Glomerular visceral epithelial cell (primary cell): Measurements from ENCODE around the gene ADGRB3.

Experiments
- DNase-seq: peaks from one replicate; pipeline ENCODE4 v3.0.0-alpha.2; 2016; ENCODE audit errors: extremely low spot score

The ADGRB3 gene

DNA sequence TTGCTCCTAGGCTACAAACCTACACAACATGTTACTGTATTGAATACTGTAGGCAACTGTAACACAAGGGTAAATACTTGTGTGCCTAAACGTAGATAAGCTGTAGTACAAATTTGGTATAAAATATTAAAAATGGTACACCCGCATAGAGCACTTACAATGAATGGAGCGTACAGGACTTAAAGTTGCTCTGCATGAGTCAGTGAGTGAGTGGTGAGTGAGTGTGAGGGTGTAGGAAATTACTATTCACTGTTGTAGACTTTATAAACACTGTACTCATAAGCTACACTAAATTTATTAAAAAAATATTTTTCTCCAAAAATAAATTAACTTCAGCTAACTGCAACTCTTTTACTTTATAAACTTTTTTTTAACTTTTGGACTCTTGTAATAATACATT, 391.6 kb downstream of the ADGRB3 start:
- no peak for DNase-seq

DNA sequence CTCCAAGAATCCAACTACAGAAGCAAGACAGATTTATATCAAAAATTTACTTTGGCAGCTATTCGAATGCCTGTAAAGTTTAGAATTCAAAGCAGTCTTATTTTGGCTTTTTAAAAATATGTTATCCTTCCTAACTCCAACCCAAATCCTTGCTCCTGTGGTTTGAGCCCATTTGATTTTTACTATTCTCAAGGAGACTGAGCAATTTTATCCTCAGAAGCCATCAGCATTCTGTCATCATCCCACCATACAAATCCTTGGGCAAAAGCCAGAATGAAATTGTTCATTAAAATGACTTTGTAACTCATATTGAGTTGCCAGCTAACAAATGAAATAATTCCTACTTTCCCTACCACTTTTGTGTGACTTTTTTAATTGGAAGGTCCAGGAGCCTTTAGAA, 392.8 kb downstream of the ADGRB3 start:
- no peak for DNase-seq

DNA sequence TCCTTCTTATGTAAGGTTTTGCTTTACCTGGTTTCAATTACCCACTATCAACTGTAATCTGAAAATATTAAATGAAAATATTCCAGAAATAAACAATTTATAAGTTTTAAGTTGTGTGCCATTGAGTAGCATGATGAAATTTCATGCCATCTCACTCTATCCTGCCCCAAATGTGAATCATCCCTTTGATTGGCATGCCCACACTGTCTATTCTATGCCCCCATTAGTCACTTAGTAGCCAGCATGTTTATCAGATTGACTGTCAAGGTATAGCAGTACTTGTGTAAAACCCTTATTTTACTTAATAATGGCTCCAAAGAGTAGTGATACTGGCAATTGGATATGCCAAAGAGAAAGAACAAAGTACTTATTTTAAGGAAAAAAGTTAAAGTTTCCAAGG, 403.8 kb downstream of the ADGRB3 start:
- DNase-seq, result no peak

DNA sequence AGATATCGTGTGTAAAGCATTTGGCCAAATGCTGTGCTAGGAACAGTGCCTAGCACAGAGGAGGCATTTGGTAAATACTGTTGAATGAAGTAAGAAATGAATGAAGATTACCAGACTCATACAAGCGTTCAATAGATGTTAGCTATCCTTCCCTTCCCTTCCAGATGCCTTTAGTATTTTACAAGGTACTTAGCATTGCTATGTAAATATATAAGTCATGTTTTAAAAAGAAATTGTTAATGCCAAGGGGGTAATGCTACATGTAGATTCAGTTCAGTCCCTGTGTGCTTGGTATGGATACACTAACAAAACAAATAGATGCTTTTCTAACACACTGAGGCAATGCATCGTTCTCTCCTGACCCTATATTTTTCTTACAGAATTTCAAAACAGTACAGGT, 407.2 kb downstream of the ADGRB3 start:
- DNase-seq, result no peak

DNA sequence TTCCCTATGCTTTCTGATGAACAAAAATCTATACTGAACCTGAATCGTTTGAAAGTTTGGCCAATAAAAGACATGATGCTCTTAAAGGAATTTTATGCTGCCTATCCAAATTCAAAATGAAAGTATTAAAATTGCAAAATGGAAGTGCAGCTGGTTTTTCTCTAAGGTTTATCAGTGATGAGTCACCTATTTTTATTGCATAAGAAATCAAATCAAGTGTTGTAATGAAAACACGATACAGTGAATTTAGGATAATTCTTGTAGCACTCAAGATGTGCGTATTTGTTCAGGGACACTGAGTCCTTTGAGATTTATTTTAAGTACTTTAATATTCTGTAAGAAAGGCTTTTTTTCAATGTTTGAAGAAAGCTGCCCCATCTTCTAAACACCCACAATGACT, 409.5 kb downstream of the ADGRB3 start:
- DNase-seq, result no peak

DNA sequence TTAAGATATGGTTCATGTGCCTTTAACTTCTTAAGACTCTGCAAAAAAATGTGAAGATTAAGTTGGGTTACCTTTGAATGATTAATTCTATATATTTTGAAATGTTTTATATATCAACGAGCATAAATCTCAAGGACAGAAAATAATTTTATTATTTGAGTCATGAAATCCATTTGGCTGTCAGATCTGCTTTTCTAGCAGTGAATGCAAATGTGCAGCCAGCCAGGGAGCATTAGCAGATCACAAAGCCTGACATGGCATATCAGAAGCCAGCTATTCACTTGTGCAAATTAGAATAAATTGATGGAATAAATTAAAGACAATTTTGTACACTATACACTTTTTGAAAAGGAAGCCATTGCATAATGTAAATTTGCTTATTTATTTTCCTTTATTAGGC, 424.3 kb downstream of the ADGRB3 start:
- no peak for DNase-seq

DNA sequence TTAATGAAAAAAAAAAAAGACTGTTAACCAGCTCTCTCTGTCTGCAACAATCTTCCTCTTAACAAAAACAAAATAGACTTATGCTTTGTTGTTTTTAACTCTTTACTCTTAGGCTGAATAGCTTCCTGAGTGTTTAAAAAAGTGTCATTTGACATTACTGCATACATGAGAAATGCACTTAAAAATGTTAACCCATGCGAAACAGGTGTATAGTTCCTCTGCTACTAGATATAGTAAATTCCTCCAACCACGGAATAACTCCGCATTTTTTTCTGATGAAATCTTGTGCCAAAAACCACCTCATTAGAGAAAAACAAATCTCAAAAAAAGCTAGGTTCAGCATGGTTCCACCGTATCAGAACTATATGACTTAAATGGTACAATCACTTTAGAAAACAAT, 426.0 kb downstream of the ADGRB3 start:
- peak; percentile 83 for DNase-seq

DNA sequence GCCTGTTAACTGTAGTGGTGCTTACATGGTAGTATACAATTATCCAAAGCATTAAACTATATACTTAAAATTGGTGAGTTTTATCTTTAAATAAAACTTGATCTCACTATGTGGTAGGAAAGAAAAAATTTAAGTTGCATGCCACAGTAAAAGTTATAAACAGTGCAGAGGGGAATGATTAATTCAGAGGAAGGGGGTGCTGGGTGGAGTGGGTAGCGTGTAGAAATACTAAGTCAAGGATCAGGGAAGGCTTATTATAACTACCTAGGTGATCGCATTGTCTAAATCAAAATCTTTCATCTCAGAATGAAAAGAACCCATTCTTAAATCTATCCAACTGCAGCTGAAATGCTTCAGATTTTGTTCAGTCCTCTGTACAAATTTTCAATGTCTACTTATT, 428.3 kb downstream of the ADGRB3 start:
- DNase-seq, result peak; percentile 64

DNA sequence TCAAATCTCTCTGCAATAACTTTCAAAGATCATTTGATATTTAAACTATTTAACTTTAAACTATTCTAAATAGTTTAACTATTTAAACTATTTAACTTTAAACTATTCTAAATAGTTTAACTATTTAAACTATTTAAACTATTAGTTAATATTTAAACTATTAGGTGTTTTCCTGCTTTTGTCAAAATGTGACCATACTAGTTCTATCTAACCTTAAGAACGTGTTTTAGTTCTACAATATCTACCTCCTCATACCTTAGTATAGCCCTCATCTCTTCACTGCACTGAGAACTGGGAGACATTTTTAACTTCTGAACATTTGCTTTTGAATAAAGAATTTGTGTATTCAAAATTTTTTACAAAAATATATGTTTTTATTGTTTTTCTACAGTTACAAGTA, 429.1 kb downstream of the ADGRB3 start:
- peak; percentile 60 for DNase-seq

DNA sequence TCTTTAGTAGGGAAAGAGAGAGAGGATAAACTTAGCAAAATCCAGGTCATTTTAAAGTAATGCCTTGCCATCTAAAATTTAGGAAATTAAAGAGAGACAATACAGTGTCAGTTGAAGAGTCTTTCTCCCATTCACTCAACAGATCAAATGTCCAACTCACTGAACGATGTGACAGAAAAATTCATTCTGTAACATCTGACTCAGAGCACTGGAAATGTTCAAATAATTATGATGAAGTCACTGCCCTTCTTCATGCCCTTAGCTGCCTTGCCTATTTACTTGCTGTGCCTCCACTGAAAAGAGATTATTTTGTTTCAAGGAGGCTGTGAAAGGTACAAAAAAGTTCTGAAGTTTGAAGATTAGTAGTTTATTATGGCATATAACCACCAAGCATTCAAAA, 434.8 kb downstream of the ADGRB3 start:
- DNase-seq, result peak; percentile 35

DNA sequence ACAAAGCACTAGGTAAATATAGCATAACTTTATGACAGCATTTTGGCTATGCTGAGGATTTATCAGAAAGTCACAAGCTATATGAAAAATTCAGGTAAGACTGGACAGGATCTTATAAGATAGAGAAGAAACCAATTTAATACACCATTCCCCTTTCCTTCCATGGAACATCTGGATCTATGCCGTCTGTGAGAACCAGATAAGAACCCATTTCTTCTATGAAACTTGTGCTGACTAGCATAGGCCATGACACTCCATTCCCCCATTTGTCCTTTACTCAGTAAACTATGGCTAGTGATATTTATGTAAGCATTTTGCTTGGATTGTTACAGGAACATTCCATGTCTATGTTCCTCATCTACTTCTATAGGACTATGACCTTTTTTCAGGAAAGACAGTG, 437.7 kb downstream of the ADGRB3 start:
- DNase-seq, result no peak

DNA sequence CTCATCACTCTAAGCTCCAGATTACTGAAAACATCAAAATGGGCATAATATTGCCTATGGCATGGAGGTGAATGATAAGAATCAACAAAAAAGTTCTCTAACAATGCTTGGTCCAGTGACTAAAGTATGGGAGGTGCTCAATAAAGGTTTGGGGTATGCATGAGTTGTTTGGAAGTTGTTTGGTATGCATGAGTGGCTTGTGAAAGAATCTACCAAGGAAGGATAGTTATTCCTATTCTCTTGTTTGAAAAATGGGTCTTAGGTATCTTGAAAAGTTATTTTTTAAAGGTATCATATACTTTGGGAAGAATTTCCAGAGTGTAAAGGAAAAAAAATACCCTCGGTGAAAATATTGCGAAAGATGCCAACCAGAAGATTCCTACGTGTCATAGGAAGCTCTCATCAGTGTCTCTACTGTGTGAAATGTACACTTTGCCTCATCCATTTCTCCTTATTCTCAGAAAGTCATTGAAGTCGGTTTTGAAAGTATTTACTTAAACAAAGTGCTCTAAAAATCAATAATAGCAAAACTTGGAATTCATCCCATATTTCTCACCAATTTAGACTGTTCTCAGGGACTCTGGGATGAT, 449.8 kb downstream of the ADGRB3 start:
- DNase-seq, result peak; percentile 41

DNA sequence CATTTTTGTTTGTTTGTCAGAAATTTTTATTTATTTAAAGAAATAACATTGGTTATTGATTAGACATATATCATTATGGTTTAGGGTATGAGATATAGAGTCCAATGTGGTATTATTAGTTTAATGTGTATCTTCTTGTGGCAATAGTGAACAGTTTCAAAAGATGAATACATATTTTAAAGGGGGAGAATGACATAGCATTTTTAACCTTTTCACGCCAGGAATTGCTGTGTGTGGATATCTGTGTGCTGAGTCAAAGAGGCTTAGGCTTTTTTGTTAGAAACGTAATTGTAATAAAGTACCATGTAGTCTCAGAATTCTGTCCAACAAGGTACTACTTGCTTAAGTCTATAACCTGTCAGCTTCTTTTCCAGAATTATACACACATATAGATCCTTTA, 451.6 kb downstream of the ADGRB3 start:
- DNase-seq, result peak; percentile 14

DNA sequence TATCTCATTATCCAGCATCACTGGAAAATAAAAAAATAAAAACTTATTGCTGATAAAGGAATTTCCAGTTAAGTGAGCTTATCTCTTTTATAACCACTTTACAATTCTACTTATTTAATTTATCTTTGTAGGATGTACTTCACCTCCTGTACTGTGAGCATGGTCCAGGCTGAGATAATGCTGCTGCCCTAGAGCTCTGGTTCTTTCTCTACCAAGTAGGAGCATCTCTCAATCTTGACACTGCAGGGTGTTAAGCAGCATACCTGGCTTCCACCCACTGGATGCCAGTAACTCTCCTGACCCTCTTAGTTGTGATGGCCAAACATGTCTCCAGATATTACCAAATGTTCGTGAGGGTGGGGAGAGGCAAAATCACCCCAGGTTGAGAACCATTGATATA, 454.5 kb downstream of the ADGRB3 start:
- DNase-seq, result no peak

DNA sequence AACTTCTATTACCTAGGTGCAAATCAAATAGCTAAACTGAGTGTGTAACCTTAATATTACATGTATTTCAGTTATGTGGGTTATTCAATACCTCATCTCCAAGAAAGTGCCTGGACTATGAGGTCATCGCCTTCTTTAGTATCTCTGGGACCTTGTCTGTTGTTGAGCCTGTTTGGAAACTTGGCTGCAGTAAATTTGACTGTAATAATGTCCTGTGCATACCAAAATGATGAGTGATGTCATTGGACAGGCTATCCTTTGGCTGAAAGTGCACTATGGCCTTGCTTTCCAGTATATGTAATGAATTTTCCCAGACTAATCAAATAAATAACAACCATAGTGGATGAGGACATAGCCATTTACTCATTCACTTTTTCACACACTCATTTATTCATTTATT, 455.1 kb downstream of the ADGRB3 start:
- DNase-seq, result peak; percentile 93

DNA sequence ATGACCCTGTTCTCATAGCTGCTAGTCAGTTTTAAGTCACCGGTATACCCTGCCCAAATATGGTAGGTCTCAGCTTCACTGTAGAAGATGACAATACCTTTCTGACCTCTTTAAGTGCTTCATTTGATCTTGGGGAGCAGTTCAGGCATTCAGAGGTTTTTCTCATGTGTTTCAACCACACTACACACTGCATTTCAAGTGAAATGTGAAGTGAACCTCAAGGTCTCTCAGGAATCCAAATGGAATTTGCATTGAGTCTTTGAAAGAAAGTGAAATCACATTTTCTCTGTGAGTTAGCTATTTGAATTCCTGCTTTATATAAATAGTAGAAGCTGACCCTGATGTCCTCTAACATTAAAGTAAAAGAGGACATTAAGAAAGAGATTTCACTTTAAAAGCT, 461.6 kb downstream of the ADGRB3 start:
- peak; percentile 65 for DNase-seq

DNA sequence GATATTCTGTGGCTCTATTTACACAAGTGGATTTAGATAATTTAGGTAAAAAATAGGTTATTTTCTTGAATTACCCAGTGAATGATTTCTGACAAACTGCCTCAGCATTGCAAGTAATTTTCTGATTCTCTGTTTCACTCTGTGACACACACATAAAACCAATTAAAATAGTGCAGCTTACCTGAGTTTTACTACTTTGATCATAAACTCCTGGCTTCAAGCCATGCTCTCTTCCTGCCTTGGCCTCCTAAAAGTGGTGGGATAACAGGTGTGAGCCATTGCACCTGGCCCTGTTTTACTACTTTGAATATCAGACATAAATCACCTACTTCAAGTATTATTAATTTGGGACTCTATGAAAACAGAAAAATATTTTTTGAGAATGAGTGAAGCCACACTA, 462.9 kb downstream of the ADGRB3 start:
- no peak for DNase-seq

DNA sequence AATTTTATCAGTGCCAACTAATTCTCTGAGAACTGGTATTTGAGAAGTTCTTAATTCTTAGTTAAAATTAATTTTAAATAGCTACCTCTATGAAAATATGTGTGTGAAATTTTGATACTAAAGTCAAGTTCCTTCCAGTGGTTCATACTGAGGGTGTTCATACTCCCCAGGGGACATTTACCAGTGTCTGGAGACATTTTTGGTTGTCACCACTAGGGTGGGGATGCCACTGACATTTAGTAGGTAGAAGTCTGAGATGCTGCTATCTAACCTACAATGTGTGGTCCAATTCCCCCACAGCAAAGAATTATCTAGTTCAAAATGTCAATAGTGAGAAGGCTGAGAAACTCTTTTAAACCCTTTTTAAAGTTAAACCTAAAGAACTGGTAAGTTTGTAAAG, 463.8 kb downstream of the ADGRB3 start:
- DNase-seq, result no peak

DNA sequence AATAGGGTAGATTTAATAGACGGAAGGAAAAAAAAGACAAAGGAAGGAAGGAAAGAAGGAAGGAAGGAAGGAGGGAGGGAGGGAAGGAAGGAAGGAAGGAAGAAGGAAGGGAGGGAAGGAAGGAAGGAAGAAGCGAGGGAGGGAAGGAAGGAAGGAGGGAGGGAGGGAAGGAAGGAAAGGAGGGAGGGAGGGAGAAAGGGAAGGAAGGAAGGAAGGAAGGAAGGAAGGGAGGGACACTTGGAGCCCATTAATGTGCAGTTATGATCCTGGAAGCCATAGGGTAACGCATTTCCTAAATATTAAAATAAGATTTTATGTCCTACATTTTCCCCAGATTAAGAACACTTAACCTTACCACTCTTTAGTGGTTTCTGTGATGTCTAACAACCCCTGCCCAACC, 465.7 kb downstream of the ADGRB3 start:
- DNase-seq, result no peak

DNA sequence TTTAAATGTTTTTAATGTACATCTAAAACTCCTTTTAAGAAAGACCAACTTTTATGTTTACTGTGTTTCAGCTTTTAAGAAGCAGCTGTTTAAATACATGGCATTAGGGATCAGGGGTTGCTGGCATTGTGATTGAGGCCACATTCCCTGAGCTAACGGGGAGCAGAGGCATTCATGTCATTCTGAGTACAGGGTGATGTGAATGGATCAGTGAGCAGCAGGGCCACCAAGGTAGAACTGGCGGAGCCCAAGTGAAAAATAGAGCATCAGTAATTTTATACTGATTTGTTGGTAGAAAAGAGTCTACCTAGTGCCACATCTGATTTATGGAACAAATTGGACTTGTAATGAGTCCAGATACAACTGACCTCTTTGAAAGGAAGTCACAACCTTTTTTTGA, 467.3 kb downstream of the ADGRB3 start:
- no peak for DNase-seq

DNA sequence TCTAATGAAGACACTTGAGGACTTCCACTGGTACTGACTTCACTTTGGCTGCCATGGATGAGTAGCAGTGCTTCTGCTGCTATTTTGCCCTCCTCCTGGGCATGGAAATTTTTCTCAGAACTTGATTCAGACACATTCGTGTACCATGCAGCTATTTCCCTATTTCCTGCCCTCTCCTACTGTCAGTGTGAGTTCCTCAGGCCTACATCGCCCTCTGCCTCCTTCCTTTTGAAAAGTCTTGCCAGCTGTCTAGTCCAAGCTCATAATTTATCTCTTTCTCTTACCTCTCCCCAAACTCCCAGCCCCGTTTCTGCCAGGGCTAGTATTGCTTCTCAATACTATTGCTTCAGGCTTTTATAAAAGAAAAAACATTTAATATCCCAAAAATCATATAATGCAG, 470.2 kb downstream of the ADGRB3 start:
- peak; percentile 62 for DNase-seq

DNA sequence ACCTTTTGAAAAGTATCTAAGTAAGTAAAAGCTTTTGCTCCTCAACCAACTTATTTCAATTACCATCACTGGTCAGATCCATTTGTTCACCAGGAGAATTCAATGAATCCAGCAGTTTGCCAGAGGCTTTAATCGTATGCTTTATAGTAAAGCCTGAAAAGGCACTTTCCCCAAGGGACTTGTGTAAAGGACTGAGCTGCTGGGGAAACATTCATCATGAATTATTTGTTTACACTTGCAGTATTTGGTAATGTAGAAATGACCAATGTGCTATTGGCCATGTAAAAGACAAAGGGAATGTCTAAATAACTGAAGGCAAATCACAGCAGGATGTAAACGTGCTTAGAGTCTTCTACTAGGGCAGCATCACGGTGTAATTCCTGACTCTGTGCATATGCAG, 471.4 kb downstream of the ADGRB3 start:
- DNase-seq, result no peak

DNA sequence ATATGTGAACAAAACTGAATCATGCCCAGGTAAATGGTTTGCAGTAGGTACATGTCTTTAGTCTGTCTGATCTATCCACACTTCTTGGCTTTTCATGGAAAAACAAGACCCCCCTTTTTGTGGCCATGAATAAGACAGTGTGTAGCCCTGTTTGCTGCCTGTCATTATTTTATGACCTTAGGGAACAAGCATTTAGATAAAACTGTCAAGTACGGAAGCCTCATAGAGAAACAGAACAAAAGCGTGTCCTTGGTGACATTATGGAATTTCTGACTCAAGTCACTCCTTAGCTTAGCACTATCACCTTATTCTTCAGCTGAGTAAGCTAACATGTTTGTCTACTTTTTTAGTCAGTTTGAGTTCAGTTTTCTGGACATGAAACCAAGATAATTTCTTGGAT, 476.2 kb downstream of the ADGRB3 start:
- no peak for DNase-seq

DNA sequence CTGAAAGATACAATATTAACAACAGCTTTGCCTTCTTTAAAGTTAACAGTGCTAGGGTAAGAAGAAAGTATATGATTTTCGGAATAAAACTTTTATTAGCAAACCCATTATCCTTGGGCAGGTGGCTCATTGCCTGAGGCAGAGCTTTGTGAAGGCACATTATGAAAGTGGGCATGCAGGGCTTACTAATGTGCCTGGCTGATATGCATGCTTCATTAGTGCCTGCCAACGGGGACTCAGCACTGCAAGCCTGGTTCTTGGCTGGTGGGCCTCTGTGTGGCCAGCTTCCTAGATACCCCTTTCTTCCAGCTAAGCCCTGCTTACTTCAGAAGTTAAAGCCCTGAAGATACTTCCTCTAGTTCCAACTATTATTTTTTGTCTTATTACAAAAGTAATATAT, 481.6 kb downstream of the ADGRB3 start:
- DNase-seq, result no peak
